Stimulated activated CD8-positive, alpha-beta memory T cell treated with anti-CD3 and anti-CD28 coated beads, Interleukin-4, amount 100 ng/mL, for 48 hours (primary cell): ENCODE results near the gene SFT2D2.

Source experiments
- DNase-seq: peaks from one replicate; pipeline ENCODE4 v3.0.0-alpha.2; 2020

Gene SFT2D2

DNA sequence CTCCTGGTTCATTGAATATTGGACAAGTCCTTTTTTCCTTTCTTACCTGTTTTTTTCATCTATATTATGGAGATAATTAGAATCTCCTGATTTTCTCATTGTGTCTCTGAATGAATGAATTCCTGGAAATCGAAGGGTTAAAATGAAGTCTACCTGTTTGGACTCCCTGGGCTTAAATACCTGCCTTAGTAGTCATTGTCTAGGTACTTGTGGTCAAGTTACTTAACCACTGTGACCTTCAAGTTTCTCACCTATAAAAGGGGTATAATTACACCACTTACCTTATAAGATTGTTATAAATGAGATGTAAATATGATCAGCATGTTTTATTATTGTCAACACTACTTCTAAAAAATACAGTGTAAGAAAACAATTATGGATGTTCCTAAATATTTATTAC lies 45.8 kb downstream of the SFT2D2 start:
- DNase-seq: no peak

DNA sequence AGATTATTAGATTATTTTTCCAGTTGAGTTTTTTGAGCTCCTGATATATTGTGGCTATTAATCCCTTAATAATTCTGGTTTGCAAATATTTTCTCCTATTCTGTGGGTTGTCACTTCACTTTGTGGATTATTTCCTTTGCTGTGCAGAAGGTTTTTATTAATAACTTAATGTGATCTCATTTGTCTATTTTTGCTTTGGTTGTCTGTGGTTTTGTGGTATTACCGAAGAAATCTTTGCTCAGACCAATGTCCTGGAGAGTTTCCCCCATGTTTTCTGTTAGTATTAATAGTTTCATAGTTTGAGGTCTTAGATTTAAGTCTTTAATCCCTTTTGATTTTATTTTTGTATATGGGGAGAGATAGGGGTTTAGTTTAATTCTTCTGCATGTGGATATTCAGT lies 47.8 kb downstream of the SFT2D2 start:
- no peak for DNase-seq

DNA sequence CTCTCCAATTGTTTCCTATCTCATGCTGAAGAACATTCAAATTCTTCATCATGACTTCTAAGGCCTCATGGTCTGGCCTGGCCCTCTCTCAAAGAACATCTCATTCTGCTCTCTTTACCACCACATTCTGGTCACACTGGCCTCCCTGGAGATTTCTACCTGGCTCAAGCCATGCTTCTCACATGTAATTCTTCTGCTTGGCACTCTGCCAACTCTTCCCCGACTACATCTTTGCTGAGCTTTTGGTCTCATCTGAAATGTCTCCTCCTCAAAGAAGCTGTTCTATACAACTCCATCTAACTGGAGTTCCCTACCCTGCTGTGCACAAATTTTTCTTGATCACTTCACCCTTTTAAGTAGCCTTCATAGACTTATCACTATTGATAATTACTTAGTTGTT lies 53.4 kb downstream of the SFT2D2 start:
- DNase-seq: no peak

DNA sequence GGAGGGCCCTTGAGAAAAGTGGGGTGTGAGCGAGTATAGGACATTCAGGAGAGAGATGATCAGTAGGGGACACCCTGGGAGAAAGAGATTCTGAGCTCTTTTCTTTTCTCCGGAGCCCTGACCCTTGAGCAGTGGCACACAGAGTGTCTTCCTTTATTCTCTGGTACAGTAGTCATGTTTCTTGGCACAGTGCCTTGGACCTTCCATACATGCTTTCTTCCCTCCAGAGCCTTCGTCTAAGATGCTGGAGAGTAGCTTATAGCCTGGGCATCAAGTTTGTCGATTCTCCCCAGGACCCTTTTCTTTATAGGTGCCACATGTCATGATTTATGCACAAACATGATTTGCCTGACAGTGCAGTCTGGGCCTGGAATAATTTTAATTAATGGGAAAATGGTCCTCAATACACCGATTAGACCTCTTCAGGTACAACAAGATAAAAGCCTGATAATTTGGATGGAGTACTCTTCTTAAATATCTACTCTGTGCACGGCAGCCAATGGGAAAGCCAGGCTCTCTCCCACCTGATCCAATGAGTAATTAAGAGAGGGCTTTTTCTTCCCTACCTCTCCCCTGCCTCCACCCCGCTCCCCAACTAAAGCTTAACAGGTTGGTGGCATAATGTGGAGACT lies 54.6 kb downstream of the SFT2D2 start, which contains the start of gene TBX19:
Gene TBX19 (plus strand): TSS at position 582 of the 632 bp plus-strand sequence. CDS start 214 bp downstream, outside the sequence.
- no peak for DNase-seq

DNA sequence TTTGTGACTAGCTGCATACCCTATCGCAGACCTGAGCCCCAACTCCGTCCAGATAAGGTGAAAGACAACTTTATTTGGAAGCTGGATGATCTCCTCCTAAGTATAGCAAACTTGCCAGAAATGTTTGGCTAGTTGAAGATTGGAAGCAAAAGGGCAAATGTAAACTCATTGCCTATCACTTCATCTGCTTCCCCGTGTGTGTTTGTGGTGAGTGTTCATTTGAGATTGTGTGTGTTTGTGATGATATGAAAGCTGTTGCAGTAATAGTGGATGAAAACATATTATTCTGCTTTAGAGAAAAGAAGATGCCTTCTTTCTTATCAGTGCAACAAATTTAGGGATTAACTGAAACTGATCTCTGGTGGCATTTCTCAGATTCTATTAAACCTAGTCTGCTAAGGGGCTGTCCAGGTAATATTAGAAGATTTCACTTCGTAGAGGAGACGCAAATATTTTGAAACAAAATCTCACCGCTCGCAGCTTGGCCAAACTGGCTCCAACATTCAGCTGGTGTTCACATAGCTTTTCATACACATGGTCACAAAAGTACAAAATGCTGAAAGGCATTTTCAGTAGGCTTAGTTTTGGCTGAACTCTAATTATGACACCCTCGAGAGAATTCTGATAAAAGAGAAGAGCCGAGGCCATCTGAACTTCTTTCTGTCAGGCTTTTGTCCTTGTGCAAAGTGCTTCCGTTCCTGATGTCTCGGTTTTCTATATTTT lies 56.0 kb downstream of the SFT2D2 start:
- no peak for DNase-seq

DNA sequence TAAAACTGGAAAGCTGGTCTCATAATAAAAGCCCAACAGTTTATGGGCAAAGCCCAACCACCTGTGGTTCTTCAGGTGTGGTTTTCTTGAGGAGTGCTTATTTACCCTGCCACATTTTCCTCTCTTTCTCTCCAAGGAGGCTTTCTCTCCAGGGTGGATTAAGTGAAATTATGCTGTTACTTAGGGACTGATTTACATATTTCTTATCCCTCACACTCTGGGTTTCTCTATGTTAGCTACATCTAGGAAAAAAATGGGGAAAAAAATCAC lies 59.7 kb downstream of the SFT2D2 start:
- no peak for DNase-seq

DNA sequence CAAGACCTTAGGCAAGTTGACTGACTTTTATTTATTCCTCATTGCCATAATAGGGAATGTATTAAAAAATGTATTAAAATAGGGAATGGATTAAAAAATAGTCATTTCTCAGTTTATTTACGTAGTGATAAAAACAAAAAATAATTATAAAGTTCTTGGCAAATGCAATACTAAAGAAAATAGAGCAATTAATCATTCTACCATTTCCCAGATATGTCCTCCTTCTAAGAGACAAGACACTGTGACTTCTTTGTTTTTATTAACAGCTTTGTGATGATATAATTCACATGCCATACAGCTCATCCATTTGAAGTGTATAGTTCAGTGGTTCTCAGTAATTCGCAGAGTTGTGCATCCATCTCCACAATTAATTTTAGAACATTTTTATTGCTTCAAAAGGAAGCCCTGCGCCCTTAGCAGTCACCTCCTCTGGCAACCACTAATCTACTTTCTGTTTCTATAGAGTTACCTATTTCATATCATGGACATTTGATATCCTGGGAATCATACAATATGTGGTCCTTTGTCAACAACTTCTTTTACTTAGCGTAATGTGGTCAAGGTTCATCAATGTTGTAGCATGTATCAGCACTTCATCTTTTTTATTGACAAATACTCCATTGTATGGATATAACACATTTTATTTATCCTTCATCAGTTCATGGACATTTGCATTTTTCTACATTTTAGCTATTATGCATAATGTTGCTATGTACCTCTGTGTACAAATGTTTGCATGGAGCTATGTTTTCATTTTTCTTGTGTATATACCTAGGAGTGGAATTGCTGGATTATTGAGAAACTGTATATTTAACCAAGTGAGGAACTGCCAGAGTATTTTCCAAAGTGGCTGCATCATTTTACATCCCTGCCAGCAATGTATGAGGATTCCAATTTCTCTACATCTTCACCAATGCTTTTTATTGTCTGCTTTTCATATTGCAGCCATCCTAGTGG lies 60.4 kb downstream of the SFT2D2 start:
- no peak for DNase-seq

DNA sequence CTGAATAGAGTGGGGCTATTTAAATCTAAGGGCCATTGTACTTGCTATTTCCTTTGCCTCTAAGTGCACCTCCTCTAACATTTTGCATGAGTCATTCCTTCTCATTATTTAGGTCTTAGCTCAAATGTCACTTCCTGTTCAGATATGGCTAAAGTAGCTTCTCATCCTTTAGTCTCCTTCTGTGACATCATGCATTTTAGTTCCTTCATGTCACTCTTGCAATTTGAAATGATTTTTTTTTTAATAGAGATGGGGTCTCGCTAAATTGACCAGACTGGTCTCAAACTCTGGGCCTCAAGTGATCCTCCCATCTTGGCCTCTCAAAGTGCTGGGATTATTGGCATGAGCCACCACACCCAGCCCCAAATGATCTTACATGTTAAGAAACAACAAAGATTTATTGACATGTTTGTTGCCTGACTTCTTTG lies 61.4 kb downstream of the SFT2D2 start:
- DNase-seq: no peak

DNA sequence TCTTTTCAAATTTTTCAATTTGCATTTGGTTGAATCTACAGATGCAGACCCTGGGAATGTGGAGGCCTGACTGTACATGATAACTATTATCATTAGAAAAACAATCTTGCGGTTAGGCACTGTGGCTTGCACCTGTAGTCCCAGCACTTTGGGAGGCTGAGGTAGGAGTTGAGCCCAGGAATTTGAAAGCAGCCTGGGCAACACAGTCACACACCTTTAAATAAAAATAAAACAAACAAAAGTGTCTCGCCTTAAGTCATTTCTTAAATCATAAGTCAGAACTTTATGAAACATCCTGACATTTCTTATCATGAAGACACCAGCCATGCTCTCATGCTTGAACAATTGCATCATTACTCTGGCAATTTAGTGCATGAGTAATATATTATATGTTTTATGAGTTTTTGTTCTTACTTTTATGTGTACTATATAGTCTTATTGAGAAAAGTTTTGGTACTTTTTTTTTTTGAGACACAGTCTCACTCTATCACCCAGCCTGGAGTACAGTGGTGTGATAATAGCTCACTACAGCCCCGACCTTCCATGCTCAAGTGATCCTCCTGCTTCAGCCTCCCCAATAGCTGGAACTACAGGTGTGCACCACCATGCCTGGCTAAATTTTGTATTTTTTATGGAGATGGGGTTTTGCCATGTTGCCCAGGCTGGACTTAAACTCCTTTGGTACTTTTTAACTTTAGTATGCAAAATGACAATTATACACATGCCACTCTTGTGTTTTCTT lies 62.7 kb downstream of the SFT2D2 start:
- DNase-seq: no peak

DNA sequence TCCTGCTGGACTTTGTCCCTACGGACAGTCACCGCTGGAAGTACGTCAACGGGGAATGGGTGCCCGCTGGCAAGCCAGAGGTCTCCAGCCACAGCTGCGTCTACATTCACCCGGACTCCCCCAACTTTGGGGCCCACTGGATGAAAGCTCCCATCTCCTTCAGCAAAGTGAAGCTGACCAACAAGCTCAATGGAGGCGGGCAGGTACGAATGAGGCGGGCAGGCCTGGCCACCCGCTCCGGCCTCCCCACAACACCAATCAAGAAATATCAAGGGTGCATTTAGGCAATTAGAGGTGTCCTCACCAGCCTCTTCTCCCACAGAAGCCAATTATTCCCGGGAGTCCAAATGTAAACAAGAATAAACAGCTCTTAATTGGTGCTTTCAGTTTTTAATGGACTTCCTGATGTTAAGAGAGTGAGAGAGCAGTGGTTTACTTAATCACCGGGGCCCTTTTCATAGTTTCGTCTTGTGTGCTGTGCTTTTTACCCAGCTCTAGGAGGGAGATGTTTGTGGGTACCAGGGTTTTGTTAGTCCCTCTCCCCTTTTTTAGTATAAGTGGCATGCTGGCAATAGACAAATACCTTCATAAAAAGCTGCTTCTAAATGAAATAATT lies 65.5 kb downstream of the SFT2D2 start:
- DNase-seq: no peak

DNA sequence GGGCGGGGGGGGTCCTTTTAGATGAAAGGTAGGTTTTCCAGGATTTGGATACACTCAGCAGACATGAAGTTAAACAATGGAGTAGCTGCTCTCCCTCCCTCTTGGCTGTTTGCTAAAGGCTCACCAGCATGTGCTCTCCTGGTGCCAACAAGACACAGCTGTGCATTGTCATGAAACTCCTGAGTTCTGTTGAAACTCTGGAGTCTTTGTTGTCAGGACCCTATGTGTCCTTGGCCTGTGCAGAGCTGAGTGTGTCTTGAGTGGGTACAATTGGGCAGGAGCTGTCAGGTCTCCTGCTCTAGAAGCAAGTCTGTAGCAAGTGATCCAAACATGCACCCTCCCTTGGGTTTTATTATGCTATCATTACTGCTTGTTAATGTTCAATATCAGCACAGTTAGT lies 67.6 kb downstream of the SFT2D2 start:
- DNase-seq: no peak

DNA sequence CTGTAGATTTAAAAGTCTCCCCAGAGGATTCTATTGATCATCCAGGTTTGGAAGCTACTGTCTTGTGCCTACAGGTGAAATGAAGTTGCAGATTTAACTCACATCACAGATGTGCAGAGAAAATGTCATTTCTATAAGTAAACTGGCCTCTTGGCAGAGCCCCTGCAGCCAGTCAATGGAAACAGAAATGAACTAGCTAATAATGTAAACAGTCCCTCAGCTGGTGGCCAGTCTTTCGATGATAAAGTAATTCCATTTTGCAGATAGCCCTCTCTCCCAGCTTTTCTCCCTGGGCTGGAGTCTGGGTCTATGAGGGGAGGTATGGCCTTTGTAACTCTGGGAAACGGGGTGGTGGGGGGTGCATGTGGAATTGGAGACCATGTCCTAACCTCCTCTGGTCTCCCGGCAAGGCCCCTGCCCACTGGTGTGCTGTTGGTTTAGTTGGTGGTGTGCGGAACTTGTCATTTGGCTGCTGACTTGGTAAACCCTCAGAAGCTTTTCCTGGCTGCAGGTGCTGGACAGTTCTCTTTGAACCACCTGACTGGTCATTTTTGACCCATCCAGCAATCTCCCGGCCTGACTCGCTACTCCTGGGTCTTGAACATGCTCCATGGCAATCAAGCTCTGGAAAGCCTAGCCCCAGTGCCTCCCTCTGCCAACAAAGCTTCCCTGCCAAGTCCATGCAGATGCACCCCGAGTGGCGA lies 69.8 kb downstream of the SFT2D2 start:
- DNase-seq: no peak

DNA sequence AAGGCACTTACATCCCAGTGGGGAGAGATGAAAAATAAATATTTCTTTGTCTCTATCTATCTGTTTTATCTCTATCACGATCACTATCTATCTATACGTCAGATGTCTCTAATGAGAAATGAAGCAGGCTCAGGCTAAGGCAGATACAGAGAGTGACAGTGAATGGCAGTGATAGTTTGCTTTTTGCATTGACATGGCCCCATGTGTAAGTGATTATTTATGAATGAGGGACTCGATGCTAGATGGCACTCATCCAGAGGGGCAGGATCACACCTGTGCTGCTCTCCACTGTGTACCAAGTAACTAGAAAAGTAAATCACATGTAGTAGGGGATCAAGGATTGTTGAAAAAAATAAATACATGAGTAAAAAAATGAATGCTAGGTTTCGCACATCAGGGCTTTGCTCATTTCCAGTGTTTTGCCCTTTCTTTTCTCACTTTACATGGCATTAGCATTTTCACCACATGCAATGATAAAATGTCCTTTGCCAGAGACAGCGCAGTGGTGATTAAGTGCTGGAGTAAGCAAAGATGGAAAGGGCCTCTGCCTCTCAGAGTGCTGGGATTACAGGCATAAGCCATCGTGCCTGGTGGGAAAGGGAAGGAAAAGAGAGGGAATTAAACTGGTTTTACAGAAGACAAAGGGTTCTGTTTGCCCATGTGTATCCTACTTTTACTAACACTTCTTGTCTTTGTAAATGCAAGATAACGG lies 71.4 kb downstream of the SFT2D2 start:
- DNase-seq: no peak

DNA sequence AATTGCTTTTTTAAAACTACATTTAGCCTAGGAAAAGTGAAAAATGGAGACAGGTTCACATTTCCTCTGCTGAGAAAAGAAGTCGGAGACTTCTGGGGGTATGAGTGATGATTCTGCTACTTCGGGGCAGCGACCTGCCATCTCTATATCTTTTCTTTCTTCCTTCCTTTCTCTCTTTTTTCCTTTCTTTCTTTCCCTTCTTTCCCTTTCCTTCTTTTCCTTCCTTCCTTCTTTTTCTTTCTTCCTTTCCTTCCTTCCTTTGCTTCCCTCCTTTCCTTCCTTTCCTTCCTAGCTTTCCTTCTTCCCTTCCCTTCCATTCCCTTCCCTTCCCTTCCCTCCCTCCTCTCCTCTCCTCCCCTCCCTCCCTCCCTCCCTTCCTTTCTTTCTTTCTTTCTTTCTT lies 72.6 kb downstream of the SFT2D2 start:
- DNase-seq: no peak

DNA sequence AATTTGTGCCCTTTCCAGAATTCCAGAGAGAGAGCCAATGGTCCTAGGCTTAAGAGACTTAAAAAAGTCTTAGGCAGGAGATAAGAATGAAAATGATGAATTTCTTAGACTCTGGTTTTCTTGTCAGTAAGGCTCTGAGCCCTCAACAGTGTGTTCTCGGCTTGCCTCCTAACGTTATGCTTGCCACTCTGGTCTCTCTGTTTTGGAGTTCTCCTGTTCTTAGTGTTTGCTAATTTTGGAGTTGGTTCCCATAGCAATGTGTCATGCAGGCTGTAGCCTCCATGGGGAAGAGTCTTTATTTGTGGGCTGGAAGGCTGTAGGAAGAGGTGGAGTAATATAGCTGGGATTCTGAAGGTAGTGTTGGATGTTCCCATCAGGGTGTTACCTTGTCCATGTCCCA lies 74.8 kb downstream of the SFT2D2 start:
- DNase-seq: no peak

DNA sequence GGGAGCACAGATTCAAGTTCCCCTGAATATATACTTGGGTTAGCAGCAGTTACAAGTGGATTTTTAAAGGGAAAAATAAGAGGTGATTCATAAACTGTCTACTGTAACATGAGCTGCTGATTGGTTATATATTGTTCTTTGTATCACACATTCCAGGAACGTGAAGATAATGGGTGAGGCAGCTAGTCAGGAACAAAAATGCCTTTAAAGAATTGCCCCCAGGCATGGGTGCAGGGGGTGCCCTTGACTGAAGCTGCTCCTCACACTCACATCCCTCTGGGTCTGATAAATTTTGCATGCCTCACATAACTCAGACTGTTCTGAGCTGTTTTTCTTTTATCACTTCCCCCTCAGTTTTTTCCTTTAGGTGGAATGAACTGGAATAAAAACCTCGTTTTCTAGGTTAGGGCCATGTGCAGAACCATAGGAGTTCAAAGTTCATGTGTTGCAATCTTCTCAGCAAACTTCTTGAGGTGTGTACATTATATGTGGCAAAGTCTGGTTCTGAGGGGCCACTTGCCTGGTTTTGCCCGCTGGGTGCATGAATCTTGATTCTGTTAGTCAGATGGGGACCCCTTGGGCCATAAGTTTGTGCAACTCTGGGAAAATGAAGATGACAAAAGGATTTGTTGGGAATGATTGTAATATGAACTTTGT lies 76.0 kb downstream of the SFT2D2 start:
- DNase-seq: no peak
